NCI-H510A (cell line): ENCODE data around the gene PNLIPRP2.

ENCODE experiments used
- DNase-seq: peaks from one replicate; lab custom pipeline; 2025; lab: John Stamatoyannopoulos, UW

Gene PNLIPRP2

GRCh38 chr10:116683821-116684220, 63.1 kb downstream of the PNLIPRP2 start:
- no peak for DNase-seq

GRCh38 chr10:116684781-116685180, 64.0 kb downstream of the PNLIPRP2 start:
- DNase-seq: no peak

- DNase-seq: no peak
These were observed 65.1 kb downstream of the PNLIPRP2 start for GRCh38 chr10:116685807-116686206.

GRCh38 chr10:116686632-116687031, 65.9 kb downstream of the PNLIPRP2 start:
- DNase-seq: no peak

- DNase-seq: no peak
These were observed 66.9 kb downstream of the PNLIPRP2 start for GRCh38 chr10:116687633-116688032.

GRCh38 chr10:116688241-116688711, 67.5 kb downstream of the PNLIPRP2 start:
- no peak for DNase-seq

- no peak for DNase-seq
These were observed 68.2 kb downstream of the PNLIPRP2 start for GRCh38 chr10:116688741-116689495.

- no peak for DNase-seq
These were observed 69.0 kb downstream of the PNLIPRP2 start for GRCh38 chr10:116689744-116690143.

- DNase-seq: no peak
These were observed 69.9 kb downstream of the PNLIPRP2 start for GRCh38 chr10:116690356-116691322.

GRCh38 chr10:116691635-116692034, 70.9 kb downstream of the PNLIPRP2 start:
- DNase-seq: no peak

GRCh38 chr10:116692225-116692624, 71.5 kb downstream of the PNLIPRP2 start:
- no peak for DNase-seq

GRCh38 chr10:116694243-116694926, 73.6 kb downstream of the PNLIPRP2 start:
- no peak for DNase-seq
